Body of pancreas (tissue), 4 donors: ENCODE measurements around the gene INTS6L. TPM values are rescaled to one million over a fixed set of nuclear protein-coding genes. Genes with fewer than 3 reads are reported as not detected.

Experiments
- ATAC-seq: fragments of 150-250 bp; one replicate; pipeline ENCODE4 v1.9.1; 2016
- DNase-seq, 4 donors: peaks; one replicate each; pipeline ENCODE4 v3.0.0-alpha.2; 2019
- H3K27ac ChIP-seq, 4 donors: fragments of 200-600 bp; sonication (generic); 1 replicate in 3 of 4; 2 replicates in 1 of 4; pipeline versions ENCODE4 v1.5.1 to v1.6.1; 2016 to 2019; ENCODE audit warnings: mild to moderate bottlenecking in 1 of 4, mixed read lengths in 1 of 4, moderate library complexity in 1 of 4
- H3K27me3 ChIP-seq, 2 donors: fragments of 200-600 bp; sonication (generic); one replicate each; pipeline ENCODE4 v1.6.0; 2016; ENCODE audit warnings: mild to moderate bottlenecking in 1 of 2
- H3K36me3 ChIP-seq, 2 donors: fragments of 200-600 bp; sonication (generic); replicated peaks in 1 of 2; 2 replicates each; pipeline ENCODE4 v1.5.1; 2016; ENCODE audit warnings: low read depth in 2 of 2; ENCODE audit not compliant: insufficient read depth in 1 of 2
- H3K4me1 ChIP-seq: fragments of 200-600 bp; sonication (generic); one replicate; pipeline ENCODE4 v1.6.0; 2016
- H3K4me3 ChIP-seq, 2 donors: fragments of 200-600 bp; sonication (generic); 1 replicate in 1 of 2; 2 replicates in 1 of 2; pipeline ENCODE4 v1.5.1; 2016 to 2019
- H3K9me3 ChIP-seq, 3 donors: fragments of 200-600 bp; sonication (generic); 1 replicate in 2 of 3; 2 replicates in 1 of 3; pipeline ENCODE4 v1.5.1; 2016
- CTCF ChIP-seq, 7 experiments: fragments of 450-650 bp in 4 of 7; fragments of 200-600 bp in 3 of 7; sonication (generic) in 3 of 7; IDR thresholded peaks; one replicate each; pipeline ENCODE4 v1.5.1; 2016 to 2019; ENCODE audit warnings: antibody characterized with exemption in 7 of 7
- POLR2A ChIP-seq, 3 donors: fragments of 450-650 bp; IDR thresholded peaks; one replicate each; pipeline ENCODE4 v1.6.1; 2016; ENCODE audit warnings: antibody characterized with exemption in 3 of 3, mild to moderate bottlenecking in 2 of 3
- WGBS, 2 donors: methylation state at CpG; one replicate each; pipeline ENCODE4 v1.1.5; 2017; 5-methylcytosine and 5-hydroxymethylcytosine counted together
- intact Hi-C: fragments of 100-400 bp; cut with DNase I; formaldehyde crosslinking; loops from one replicate; pipeline ENCODE4 v1.15.1; 2023
- total RNA-seq, 2 donors: library from RNA; depleted of rRNA; stranded (reverse); fragments of >200 nt; gene quantifications; one replicate each; pipeline ENCODE4 v1.1.0, GENCODE V29; 2016

The INTS6L gene
- total RNA-seq, 2 donors from 2014 or later: 4.7 to 6.9 TPM

- Histone ChIP-seq H3K27ac (no peak overlapping the region), H3K4me3 (no peak overlapping the region), H3K4me1 (no peaks in the 10 kb centered on the region), H3K36me3 (no peaks in the 10 kb centered on the region), H3K9me3 (no peaks in the 10 kb centered on the region), H3K27me3 (no peaks in the 10 kb centered on the region)
- intact Hi-C loops: no loop called here
- WGBS, 2 donors: 29 to 52% methylated on average over 2 to 3 of the region's 3 CpGs
- ATAC-seq: no peak
- no peak for TF ChIP-seq CTCF (IDR thresholded peaks at IDR 0.05)
- no peak for TF ChIP-seq POLR2A (IDR thresholded peaks at IDR 0.05)
- DNase-seq: no peak
These were observed 108.9 kb downstream of the INTS6L start for GRCh38 chrX:135629342-135629741.

Other genes starting within 250 kb of the INTS6L start
- not detected for gene ETDC, start 211.2 kb upstream of the INTS6L start, total RNA-seq
- 10 to 100 TPM in 1 of 2 donors, 1 to 10 TPM in 1; 9.1 to 11.2 TPM for gene ZNF75D, start 176.6 kb upstream of the INTS6L start, total RNA-seq
- gene ZNF449, start 175.9 kb upstream of the INTS6L start, total RNA-seq: 1 to 10 TPM; 5.3 to 8.6 TPM
- gene SMIM10L2A, start 98.7 kb upstream of the INTS6L start, total RNA-seq: 1 to 10 TPM; 2.9 to 4.0 TPM
- not detected for gene CT45A1, start 193.0 kb downstream of the INTS6L start, total RNA-seq
- not detected for gene CT45A3, start 247.5 kb downstream of the INTS6L start, total RNA-seq